Rectal smooth muscle tissue (tissue), 1 donor: ENCODE measurements around the gene SLIT3.
"Not testable (repeated sequence)": the region's sequence is repeated elsewhere in the genome, so short reads cannot be mapped to it uniquely, and the experiment has no call there.

Source experiments
- H3K27ac ChIP-seq: one replicate; pipeline ENCODE4 v1.7.0; 2013; ENCODE audit warnings: low read depth, low read length, inconsistent platforms
- H3K27me3 ChIP-seq: one replicate; pipeline ENCODE4 v1.7.0; 2013; ENCODE audit warnings: low read length; ENCODE audit not compliant: control insufficient read depth, insufficient read depth
- H3K36me3 ChIP-seq: one replicate; pipeline ENCODE4 v1.7.0; 2013; ENCODE audit warnings: low read length; ENCODE audit not compliant: control insufficient read depth, insufficient read depth
- H3K4me1 ChIP-seq: one replicate; pipeline ENCODE4 v1.7.0; 2013; ENCODE audit warnings: low read length; ENCODE audit not compliant: control insufficient read depth, insufficient read depth
- H3K4me3 ChIP-seq: one replicate; pipeline ENCODE4 v1.7.0; 2013; ENCODE audit warnings: low read length
- H3K9ac ChIP-seq: one replicate; pipeline ENCODE4 v1.7.0; 2013; ENCODE audit warnings: low read length

SLIT3 gene

DNA sequence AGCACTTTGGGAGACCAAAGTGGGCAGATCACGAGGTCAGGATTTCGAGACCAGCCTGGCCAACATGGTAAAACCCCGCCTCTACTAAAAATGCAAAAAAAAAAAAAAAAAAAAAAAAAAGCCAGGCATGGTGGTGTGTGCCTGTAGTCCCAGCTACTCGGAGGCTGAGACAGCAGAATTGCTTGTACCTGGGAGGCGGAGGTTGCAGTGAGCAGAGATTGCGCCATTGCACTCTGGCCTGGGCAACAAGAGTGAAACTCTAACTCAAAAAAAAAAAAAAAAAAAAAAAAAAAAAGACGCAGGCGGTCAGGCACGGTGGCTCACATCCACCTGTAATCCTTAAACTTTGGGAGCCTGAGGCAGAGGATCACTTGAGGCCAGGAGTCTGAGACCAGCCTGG lies 160.7 kb downstream of the SLIT3 start:
- not testable (repeated sequence) for H3K9ac ChIP-seq, H3K4me1 ChIP-seq, H3K4me3 ChIP-seq, H3K36me3 ChIP-seq, H3K27me3 ChIP-seq, H3K27ac ChIP-seq

- no peaks in the 10 kb centered on the region for H3K36me3 ChIP-seq
- H3K27ac ChIP-seq: no peak overlapping the region
- peaks cover 6% of the 10 kb centered on the region for H3K4me1 ChIP-seq
- H3K4me3 ChIP-seq: no peak overlapping the region
- H3K27me3 ChIP-seq: no peaks in the 10 kb centered on the region
- H3K9ac ChIP-seq: no peak overlapping the region
These were observed 161.4 kb downstream of the SLIT3 start for GRCh38 chr5:169139480-169140050.

DNA sequence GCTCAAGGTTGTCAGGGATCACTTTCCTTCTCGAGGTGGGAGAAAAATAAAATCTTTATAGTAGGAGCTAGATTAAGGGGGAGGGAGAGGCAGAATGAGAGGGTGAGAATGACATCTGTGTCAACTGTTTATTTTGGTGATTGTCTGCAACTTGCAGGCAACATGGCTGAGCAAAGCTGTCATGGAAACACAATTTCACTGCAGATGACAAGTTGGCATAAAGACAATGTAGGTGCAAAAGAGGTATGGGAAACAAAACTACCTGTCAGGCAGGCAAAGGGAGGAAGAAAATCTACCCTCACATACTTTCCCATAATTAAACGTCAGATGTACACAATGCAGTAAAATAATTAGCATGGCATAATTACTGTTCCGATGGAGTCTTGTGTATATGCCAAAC lies 167.4 kb downstream of the SLIT3 start:
- Histone ChIP-seq H3K4me1 (no peaks in the 10 kb centered on the region), H3K27me3 (no peaks in the 10 kb centered on the region), H3K4me3 (no peak overlapping the region), H3K36me3 (no peaks in the 10 kb centered on the region), H3K9ac (no peak overlapping the region), H3K27ac (no peak overlapping the region)

- H3K4me1 ChIP-seq: no peaks in the 10 kb centered on the region
- H3K4me3 ChIP-seq: no peak overlapping the region
- no peak overlapping the region for H3K27ac ChIP-seq
- H3K27me3 ChIP-seq: no peaks in the 10 kb centered on the region
- H3K9ac ChIP-seq: no peak overlapping the region
- no peaks in the 10 kb centered on the region for H3K36me3 ChIP-seq
These were observed 168.7 kb downstream of the SLIT3 start for GRCh38 chr5:169132302-169132660.

GRCh38 chr5:169131616-169132301 lies 169.2 kb downstream of the SLIT3 start:
- Histone ChIP-seq H3K9ac (no peak overlapping the region), H3K4me1 (no peaks in the 10 kb centered on the region), H3K27me3 (no peaks in the 10 kb centered on the region), H3K27ac (no peak overlapping the region), H3K4me3 (no peak overlapping the region), H3K36me3 (no peaks in the 10 kb centered on the region)

GRCh38 chr5:169128679-169129078 lies 172.3 kb downstream of the SLIT3 start:
- Histone ChIP-seq H3K9ac (no peak overlapping the region), H3K36me3 (no peaks in the 10 kb centered on the region), H3K27ac (no peak overlapping the region), H3K4me3 (no peak overlapping the region), H3K4me1 (no peaks in the 10 kb centered on the region), H3K27me3 (no peaks in the 10 kb centered on the region)

GRCh38 chr5:169127431-169127830 lies 173.5 kb downstream of the SLIT3 start:
- H3K4me3 ChIP-seq: no peak overlapping the region

GRCh38 chr5:169126481-169127021 lies 174.4 kb downstream of the SLIT3 start:
- H3K9ac ChIP-seq: no peak overlapping the region
- H3K27me3 ChIP-seq: no peaks in the 10 kb centered on the region
- no peaks in the 10 kb centered on the region for H3K36me3 ChIP-seq
- no peak overlapping the region for H3K4me3 ChIP-seq
- no peak overlapping the region for H3K27ac ChIP-seq
- H3K4me1 ChIP-seq: no peaks in the 10 kb centered on the region

More at GRCh38 chr5:169127431-169127830, 173.5 kb downstream of the SLIT3 start:
- no peaks in the 10 kb centered on the region for H3K36me3 ChIP-seq
- H3K27me3 ChIP-seq: no peaks in the 10 kb centered on the region
- H3K9ac ChIP-seq: no peak overlapping the region
- H3K4me1 ChIP-seq: no peaks in the 10 kb centered on the region
- H3K27ac ChIP-seq: no peak overlapping the region

- Histone ChIP-seq H3K27ac (no peak overlapping the region), H3K4me3 (no peak overlapping the region), H3K4me1 (no peaks in the 10 kb centered on the region), H3K9ac (no peak overlapping the region), H3K36me3 (no peaks in the 10 kb centered on the region), H3K27me3 (no peaks in the 10 kb centered on the region)
These were observed 175.4 kb downstream of the SLIT3 start for GRCh38 chr5:169125571-169125970.

DNA sequence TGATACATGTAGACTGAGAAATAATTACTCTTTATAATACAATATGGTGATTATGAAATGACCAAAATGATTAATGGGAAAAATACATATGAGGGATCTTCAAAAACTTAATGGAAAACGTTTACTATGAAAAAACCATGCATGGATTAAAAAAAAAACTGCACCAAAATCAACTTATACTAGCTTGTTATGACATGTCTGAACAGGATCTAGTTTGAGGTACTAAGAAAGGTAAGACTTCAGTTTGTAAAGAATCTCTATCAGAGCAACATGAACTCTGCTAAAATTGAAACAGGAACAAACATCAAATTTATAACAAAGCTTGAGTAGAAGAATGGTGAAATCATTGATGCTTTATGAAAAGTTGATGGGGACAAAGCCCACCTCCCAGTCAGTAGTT lies 178.0 kb downstream of the SLIT3 start:
- Histone ChIP-seq H3K27me3 (no peaks in the 10 kb centered on the region), H3K36me3 (no peaks in the 10 kb centered on the region), H3K4me3 (no peak overlapping the region), H3K4me1 (no peaks in the 10 kb centered on the region), H3K27ac (no peak overlapping the region), H3K9ac (no peak overlapping the region)

DNA sequence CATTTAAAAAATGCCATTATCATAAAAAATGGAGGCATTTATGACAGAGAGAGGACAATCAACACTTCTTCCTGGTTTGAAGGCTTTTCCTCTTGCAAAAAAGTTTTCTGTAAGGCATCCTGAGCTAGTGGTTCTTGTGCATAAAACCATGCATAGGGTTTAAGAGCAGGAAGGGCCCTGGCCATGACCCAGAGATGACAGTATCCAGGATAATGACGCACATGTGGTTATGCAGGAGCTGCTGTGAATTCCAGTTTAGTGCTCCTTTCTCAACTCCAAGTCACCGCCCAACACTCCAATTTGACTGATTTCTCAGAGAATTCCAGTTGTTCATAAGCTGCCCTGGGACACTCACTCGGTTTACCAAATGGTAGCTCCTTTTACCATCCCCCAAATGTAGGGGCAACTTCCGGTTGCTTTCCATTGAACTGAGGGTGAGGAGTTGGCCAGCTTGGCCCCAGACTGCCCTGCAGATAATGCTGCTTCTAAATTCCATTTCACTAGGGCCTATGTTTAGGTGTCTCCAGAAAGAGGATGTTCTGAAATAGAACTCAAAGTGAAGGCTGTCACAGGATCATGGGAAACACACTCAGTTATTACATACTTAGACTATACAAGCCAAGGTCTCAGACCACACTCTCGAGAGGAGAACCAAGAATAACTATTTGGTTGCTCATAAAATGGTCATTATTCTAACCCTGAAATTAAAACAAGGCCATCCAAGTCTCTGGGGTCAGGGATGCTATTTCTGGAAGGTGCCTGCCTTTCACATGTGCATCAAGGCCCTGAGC lies 179.1 kb downstream of the SLIT3 start:
- H3K4me3 ChIP-seq: no peak overlapping the region
- H3K9ac ChIP-seq: no peak overlapping the region
- no peaks in the 10 kb centered on the region for H3K4me1 ChIP-seq
- no peaks in the 10 kb centered on the region for H3K36me3 ChIP-seq
- H3K27ac ChIP-seq: no peak overlapping the region
- no peaks in the 10 kb centered on the region for H3K27me3 ChIP-seq

DNA sequence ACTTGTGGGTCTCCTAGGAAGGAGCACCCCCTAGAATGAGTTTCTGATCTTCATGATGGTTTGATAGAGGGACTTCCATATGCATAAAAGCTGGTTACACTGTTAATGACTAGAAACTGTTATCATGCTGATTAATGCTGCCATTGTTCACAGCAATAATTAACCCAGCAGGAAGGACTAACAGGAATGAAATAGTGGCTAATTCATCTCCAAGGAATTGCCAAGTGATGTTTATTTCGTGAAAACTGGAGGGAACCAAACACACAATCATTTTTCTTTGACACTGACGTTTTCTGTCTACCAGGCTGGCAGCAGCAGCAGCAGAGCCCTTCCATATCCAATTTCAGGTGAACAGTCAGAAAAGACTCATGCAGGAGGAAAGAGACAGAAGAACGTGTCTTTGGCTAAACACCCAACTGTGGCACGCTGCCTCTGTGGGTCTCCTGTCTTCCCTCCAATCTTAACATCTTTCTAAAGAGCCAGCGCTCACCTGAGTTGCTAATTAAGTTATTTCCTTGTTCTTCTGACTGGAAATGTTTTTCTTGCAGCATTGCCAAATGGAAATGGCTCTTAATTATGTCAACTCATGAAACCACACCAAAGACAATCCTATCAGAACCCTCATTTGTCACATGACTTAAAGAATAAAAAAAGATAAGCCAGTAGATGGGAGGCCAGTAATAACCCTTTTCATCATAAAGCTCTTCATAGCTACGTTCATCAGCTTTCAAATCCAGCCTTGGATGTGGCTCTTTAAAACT lies 181.5 kb downstream of the SLIT3 start:
- H3K36me3 ChIP-seq: no peaks in the 10 kb centered on the region
- no peak overlapping the region for H3K27ac ChIP-seq
- H3K4me1 ChIP-seq: no peaks in the 10 kb centered on the region
- H3K9ac ChIP-seq: no peak overlapping the region
- H3K4me3 ChIP-seq: no peak overlapping the region
- H3K27me3 ChIP-seq: no peaks in the 10 kb centered on the region
